HG03159 (cell line): ENCODE data around the gene SLC10A1.
"Not testable (repeated sequence)": the region's sequence is repeated elsewhere in the genome, so short reads cannot be mapped to it uniquely, and the experiment has no call there.

Source experiments
- ATAC-seq: cut with Tn5 transposase; IDR thresholded peaks from one replicate; pipeline ENCODE4 v1.9.1; 2021; ENCODE audit warnings: mild to moderate bottlenecking, moderate library complexity; ENCODE audit not compliant: unreplicated experiment

The SLC10A1 gene

DNA sequence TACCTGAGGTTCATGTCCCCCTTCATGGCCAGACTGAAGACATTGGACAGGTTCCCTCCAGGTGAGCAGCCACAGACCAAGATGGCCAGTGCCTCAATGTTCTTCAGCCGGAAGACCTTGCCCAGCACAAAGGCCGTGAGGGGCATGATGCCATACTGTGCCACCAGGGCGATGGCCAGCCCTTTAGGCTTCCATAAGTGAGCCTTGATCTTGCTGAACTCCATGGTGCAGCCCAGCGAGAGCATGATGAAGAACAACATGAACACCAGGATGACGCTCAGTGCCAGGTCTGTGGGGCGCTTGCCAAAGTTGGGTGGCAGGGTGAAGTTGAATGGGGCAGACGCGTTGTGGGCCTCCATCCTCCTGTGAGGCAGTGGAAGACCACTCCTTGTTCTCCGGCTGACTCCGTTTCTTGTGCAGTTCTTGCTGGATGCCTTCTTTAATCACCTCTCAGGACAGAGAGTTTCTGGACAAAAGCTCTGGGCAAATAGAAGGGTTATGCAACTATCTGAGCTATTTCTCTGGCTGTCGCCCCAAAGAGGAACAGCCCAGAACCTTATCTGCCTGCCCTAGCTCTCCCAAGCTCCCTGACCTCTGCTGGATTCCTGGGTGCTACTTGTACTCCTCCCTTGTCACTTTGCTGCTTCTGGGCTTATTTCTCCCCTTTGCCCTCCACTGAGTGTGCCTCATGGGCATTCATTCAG lies at the start of gene SLC10A1:
Gene SLC10A1, minus strand, starts transcription at position 445 of the 704 bp plus-strand sequence. Its CDS starts 86 bp downstream, at position 359.
- no peak for ATAC-seq

DNA sequence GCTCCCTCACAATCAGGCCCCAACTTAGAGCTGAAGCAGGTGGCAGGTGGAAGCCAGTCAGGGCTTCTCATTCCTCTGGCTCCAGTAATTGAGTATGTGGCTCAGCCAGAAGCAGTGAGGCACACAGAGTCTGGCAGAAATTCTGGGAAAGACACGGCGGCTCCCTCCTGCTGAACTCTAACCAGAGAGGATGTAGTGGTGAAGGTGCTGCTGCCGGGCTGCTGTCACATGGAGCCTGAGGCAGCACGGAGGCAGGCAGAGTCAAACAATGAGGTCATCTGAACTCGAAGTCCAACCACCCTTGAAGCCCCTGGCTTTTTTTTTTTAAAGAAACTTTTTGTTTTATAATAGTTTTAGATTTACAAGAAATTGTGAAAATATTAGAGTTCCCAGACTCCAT lies 48.7 kb upstream of the SLC10A1 start:
- ATAC-seq: no peak

DNA sequence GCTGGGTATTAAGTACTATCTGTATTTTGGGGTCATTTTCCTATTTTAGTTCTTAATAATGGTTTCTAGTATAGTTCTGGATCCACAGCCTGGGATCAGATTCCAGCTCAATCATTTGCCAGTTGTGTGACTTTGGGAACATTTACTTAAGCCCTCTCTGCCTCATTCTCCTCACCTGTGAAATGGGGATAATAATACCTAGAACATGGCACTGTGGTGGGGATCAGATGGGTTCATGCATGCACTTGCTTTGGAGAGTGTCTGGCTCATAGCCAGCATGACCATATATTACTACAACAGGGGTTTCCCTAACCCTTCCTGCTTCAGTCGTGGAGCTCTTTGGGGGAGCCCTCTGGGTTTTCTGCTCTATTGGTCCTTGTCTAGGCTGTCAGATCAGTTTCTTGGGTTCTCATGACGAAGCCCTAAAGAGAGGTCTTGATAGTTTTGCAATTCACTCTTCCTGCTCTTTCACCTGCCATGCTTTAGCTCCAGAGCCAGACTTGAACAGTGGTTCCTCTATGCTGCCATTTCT lies 48.1 kb upstream of the SLC10A1 start:
- ATAC-seq: no peak

DNA sequence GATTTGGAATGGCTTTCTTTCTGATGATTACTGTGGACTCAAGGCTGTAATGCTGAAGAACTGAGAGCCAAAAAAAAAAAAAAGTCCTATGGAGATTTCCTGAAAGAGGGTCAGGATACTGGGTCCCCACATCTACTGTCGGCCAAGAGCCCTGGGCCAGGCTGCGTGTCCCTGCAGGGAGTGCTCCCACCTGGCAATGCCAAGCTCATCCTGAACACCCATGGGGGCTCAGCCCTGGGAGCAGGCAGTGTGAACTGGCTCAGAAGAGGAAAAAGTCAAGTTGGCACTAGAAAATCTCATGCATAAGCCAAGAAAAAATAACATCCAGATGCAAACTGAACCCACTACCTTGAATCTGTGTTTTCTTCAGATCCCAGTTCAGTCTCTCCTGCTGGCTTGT lies 47.1 kb upstream of the SLC10A1 start:
- no peak for ATAC-seq

DNA sequence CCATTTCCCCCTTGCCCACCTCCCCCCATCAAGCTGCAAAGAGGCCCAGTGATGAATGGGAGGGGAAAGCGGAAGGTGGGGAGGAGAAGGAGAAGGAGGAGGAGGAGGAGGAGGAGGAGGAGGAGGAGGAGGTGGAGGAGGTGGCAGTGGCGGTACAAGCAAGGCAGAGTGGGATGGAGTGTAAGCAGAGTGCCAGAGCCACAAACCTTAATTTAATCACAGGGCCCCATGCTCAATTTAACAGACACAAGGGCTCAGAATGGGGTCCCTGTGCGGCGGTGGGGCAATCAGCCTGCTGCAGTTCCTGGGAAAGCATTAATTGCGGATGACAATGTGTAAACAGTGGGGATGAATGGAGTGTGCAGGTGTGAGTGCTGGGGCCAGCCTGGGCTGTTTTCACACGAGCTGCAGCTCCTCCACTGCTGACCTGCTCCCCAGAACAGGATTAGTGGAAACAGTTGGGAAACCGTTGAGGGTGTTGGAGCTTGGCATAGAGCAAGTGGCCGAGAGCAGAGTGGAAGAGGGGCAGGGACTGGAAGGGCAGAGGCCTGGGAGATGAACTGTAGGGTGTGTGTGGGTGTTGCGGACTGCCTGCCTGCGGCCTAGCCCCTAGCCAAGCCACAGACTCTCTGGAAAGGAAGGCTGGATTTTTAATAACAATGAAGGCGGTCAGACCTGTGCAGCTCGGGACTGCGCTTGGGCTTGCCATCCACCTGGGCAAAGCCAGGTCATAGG lies 45.8 kb upstream of the SLC10A1 start:
- ATAC-seq: no peak

DNA sequence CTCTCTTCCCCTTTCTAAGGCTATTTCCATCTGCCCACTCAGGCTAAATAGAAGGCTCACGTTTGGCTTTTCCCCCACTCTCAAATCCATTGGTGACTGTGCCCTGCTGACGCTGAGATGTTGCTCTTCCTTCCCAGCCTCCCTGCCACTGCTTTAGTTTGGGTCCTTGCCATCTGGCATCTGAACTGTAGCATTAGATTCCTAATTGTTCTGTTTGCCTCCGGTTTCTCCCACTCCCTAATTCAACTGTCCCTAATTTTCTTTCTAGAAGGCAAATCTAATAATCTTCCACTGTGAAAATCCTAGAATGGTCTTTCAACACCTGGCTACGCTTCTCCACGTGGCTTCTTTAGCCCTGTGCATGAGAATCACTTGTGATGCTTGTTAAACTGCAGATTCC lies 44.6 kb upstream of the SLC10A1 start:
- ATAC-seq: no peak

DNA sequence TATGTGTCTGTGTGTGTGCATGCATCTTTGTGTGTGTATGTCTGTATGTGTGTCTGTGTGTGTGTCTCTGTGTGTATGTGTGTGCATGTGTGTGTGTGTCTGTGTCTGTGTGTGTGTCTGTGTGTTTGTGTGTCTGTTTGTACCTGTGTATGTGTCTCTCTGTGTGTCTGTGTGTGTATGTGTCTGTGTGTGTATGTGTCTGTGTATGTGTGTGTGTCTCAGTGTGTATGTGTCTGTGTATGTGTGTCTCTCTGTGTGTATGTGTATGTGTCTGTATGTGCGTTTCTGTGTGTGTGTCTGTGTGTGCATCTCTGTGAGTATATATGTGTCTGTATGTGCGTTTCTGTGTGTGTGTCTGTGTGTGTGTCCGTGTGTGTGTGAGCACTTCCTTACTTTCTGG lies 42.6 kb upstream of the SLC10A1 start:
- ATAC-seq: no peak

DNA sequence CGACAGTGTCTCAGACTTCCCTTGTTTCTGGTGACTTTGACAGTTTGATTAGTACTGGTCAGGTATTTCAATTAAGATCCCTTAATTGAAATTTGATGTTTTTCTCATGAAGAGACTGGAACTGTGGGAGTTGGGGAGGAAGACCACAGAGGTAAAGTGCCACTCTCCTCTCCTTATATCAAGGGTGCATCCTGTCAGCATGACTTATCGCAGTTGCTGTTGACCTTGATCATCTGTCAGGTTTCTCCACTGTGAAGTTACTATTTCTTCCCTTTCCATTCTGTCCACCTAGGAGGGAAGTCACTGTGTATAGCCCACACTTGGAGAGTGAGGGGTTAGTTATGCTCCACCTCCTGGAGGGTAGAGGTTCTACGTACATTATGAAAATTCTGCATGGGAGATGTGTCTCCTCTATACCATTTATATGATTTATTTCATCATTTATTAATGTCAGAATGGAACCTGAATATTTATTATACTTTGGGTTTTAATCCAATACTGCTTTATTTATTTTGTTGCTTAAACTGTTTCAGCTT lies 41.9 kb upstream of the SLC10A1 start:
- ATAC-seq: no peak

DNA sequence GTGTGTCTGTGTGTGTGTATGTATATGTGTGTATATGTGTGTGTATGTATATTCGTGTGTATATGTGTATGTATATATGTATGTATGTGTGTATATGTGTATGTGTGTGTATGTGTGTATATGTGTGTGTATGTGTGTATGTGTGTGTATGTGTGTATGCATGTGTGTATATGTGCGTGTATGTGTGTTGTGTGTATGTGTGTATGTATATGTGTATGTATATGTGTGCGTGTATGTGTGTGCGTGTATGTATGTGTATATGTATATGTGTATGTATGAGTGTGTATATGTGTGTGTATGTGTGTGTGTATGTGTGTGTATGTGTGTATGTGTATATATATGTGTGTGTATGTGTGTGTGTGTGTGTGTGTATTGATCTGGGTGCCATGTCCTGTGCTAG lies 31.8 kb upstream of the SLC10A1 start:
- no peak for ATAC-seq

DNA sequence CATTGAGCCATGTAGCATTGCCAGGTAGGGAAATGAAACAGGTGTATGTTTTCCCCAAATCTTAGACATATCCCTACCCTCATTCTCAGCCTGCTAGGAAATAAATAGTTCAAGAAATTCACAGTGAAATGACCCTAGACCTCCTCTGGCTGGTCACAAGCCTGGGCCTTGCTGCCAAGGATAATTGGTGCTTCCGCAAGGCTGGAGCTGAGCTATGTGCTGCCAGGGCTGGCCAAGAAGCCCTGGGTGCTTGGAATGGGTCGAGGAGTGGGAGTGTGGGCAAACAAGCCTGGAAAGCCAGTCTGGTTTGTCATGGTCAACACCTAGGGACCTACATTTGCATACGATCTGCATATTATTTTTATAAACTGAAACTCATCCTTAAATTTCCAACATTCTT lies 31.3 kb upstream of the SLC10A1 start:
- ATAC-seq: no peak

DNA sequence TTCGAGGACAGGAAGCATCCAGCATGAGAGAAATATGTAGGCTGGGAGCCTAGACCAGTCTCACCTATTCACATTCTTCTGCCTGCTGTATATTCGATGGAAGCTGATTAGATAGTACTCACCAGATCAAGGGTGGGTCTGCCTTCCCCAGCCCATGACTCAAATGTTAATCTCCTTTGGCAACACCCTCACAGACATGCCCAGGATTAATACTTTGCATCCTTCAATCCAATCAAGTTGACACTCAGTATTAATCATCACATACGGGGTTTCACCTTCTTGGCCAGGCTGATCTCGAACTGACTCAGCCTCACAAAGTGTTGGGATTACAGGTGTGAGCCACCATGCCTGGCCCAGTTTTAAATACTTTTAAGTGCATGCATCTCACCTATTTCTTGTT lies 30.5 kb upstream of the SLC10A1 start:
- ATAC-seq: no peak

DNA sequence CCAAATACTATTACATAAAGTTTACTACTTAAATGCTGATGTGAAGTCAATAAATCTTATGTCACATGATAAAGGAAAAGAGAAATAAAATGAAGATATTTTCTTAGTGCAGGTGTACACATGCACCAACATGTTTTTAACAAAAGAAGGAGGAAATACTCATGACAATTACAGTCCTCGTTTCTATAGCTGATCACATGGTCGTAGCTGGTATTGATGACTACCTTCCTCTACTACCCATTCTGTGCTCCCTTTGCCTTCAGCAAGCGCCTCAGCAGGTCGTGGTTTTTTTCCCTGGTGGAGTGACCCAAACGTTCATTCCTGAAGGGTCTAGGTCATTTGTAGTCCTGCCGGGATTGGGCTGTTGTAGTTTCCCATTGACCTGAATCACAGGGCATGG lies 25.4 kb upstream of the SLC10A1 start:
- ATAC-seq: no peak

DNA sequence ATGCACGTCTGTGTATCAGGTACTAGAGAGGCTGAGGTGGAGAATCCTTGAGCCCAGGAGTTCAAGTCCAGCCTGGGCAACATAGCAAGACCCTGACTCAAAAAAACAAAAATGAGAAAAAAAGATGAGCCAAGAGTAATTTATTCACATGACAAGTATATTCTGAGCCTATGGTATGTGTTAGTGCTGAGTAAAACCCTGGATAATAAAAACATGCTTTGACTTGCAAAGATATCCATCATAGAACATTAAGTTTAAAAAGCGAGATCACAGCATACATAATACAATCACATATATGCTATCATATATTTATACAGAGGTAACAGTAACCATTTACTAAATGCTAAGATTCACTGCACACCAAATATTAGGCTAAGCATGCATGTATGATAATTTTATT lies 23.9 kb upstream of the SLC10A1 start:
- no peak for ATAC-seq

DNA sequence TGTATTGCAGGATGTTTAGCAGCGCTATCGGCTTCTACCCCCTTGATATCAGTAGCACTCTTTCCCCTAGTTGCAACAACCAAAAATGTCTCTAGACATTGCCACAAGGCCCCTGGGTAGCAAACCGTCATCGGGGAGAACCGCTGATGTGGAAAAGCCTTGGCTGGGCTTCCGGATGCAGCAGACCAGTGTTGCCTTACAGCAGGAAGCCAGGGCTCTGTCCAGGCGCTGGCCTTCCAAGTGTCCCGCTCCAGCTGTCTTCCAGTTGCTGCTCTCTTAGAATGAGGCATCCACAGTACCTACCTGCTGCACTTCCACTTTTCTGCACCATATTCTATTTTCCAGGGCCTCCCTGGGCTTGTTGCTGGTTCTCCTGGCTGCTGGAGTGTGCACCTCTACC lies 22.6 kb upstream of the SLC10A1 start:
- ATAC-seq: no peak

DNA sequence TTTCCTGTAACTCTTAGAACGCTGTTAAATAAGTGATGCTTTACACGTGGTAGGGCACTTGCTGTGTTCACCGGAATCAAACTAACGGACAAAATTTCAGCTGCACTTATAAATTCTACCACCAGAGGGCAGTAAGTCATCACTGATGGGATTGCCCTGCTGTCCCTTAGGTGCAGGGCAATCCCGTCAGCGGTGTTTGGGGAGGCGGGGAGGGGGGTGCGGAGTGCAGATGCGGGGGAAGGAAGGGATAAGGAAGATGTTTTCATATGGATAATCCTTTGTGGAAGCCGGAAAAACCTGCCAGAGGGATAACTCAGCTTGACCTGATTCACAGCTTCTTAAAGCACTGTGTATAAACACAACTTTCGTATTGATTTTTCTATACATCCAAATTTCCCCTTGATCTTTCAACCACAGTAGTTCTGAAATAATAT lies 21.7 kb upstream of the SLC10A1 start:
- ATAC-seq: no peak

DNA sequence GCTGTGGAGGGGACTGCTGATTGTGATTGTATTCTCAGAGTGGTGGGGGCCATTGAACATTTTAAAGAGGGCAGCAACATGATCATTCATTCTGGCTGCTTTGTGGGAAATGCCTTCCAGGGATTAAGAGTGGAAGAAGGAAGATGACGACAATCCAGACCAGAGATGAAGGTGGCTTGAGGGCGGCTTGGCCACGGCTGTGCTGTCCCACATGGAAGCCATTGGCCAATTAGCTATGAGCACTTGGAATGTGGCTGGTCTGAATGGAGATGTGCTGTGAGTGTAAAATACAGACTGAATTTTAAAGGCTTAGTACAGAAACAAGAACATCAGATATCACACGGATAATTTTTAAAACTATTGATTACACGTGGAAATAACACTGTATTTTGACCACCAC lies 19.2 kb upstream of the SLC10A1 start:
- no peak for ATAC-seq

DNA sequence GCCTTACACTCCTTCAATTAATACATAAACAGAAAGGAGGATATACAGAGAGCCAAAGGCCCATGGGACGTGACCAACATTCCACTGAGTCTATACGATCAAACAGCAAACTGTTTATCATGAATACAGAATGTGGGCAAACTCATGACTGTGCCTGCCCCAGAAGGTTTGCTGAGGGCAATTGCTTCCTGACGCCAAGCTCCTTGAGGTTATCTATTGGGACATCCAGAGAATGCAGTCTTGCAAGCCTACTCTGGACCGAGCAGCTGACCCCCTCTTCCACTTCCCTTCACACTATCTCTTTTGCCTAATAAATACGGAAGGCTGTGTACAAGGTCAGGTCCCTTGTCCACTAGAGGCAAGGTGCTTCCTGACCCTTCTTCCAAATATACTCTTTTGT lies 18.5 kb upstream of the SLC10A1 start:
- ATAC-seq: no peak

DNA sequence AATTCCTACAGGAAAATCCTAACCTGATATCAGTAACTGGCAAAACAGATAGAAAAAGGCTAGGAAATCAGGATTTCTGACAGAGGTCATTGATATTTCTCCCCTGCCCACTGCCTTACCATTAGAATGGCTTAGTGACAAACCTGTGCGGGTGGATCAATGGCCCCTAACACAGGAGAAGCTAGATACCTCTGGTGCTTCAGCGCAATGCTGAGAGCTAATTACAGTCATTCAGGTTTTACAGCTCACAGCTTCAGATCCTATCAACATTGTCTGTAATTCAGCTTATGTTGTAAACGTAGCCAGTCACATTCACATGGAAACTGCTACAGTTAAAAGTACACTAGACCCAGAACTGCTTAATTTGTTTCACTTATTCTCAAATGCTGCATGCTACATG lies 17.4 kb upstream of the SLC10A1 start:
- ATAC-seq: no peak

DNA sequence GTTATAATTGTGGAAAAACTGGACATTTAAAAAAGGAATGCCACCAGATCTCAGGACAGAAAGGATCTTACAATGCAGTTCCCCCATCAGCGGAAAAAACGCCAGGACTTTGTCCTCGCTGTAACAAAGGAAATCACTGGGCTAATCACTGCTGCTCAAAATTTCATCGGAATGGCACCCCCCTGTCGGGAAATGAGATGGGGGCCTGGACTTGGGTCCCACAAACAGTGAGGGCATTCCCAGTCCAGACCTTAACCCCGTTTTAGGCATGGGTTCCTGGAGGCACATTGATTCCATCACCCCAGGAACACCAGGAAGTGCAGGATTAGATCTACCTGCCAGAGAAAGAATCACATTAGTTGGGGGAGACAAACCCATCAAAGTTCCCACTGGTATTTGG lies 16.3 kb upstream of the SLC10A1 start:
- not testable (repeated sequence) for ATAC-seq

DNA sequence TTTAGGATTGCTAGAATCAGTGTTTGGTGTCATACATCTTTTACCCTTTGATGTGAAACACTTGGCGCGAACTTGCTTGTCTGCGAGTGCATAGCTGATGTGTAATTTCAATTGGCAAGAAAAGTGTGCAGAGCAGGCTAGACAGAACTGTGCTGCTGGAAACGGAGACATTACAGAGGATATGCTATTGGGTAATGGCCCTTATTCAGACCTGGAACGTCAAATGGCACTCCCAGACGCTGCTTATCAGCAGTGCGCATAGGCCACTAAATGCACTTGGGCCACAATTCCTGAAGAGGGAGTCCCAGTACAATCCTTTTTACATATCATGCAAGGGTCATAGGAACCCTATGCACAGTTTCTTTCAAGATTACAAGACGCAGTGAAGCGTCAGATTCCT lies 15.7 kb upstream of the SLC10A1 start:
- no peak for ATAC-seq

DNA sequence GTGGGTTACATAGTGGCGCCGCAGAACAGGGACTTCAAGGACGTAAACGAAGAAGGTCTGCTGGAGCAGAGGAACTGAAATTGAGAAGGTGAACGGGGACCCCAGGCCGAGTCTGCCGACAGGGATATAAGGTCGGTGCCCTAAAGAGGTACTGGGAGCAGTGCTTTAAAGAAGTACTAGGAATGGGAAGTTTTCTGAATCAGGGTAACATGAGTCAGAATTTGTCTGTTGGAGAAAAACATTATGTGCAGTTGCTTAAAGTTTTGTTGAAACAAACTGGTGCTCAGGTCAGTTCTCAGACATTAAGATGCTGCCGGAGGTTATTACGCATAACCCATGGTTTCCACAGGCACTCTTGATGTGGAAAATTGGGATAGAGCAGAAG lies 14.8 kb upstream of the SLC10A1 start:
- no peak for ATAC-seq

DNA sequence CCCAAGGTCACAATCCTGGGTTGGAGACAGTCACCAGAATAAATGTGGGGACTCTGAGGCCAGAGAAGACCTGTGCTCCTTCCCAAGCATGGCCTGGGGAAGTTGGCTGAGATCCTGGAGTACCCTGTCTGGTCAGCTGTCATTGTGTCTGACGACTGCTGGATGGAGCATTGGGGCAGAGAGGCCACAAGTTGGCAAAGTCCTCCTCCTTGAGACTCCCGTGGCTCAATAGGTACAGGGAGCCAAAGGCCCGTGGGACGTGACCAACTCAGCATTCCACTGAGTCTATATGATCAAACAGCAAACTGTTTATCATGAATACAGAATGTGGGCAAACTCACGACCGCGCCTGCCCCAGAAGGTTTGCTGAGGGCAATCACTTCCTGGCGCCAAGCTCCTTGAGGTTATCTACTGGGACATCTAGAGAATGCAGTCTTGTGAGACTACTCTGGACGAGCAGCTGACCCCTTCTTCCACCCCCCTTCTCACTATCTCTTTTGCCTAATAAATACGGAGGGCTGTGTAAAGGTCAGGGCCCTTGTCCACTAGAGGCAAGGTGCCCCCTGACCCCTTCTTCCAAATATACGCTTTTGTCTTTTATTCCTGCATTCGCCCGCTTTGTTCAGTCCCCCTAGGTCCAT lies 14.3 kb upstream of the SLC10A1 start:
- no peak for ATAC-seq
